ENCODE measurements around the gene ANHX. TPM values are rescaled to one million over a fixed set of nuclear protein-coding genes. Genes with fewer than 3 reads are reported as not detected.

The ANHX gene
- total and polyA plus RNA-seq, 2 of the 8 experiments (the other 6 are each of a cell fraction or from before 2014, with no cell fraction given) = not detected

- TF ChIP-seq RAD21 (IDR thresholded peaks at IDR 0.05 in 1 of 2, conservative IDR thresholded peaks at IDR 0.05 in 1 of 2; ENCODE audit: low read depth in 2 of 2, low read length in 2 of 2) = no peak
- no peak for TF ChIP-seq POLR2A (IDR thresholded peaks at IDR 0.05; ENCODE audit: control extremely low read depth in 1 of 2, low read depth in 2 of 2, low read length in 2 of 2)
- no peak for TF ChIP-seq SP1 (IDR thresholded peaks at IDR 0.05; ENCODE audit: low read depth, low read length)
- TF ChIP-seq ASH2L (IDR thresholded peaks at IDR 0.05; ENCODE audit: low read length) = no peak
- no peak for TF ChIP-seq ATF3 (IDR thresholded peaks at IDR 0.05; ENCODE audit: insufficient read depth, low read depth, low read length)
- TF ChIP-seq SP2 (IDR thresholded peaks at IDR 0.05; ENCODE audit: low read length) = no peak
Measured at GRCh38 chr12:133217219-133217618, 18.5 kb downstream of the ANHX start (continued).

All from H1 (cell line).